ENCODE measurements around the gene HRAS.

Gene HRAS

GRCh38 chr11:502288-503178, 32.8 kb downstream of the HRAS start:
- Histone ChIP-seq H4K20me1 (ENCODE audit: insufficient read depth, low read length, poor library complexity, severe bottlenecking) (peaks cover 10% of the 10 kb centered on the region), H3K36me3 (ENCODE audit: insufficient read depth, low read length) (peaks cover 32% of the 10 kb centered on the region; the same call in 1 of the 2 replicates), H3K9me2 (replicated peaks; ENCODE audit: low read depth, low read length) (no peaks in the 10 kb centered on the region), H3K9ac (ENCODE audit: low read depth, low read length, poor library complexity, severe bottlenecking) (no peak overlapping the region), H3K27me3 (ENCODE audit: insufficient read depth, low read length, poor library complexity, severe bottlenecking) (no peaks in the 10 kb centered on the region), H2AFZ (ENCODE audit: low read length) (no peak overlapping the region), H3K4me1 (ENCODE audit: insufficient read depth, low read length, poor library complexity, severe bottlenecking) (peaks cover 9% of the 10 kb centered on the region), H3K9me3 (ENCODE audit: insufficient read depth, low read depth, low read length) (no peaks in the 10 kb centered on the region), H3K4me3 (ENCODE audit: low read length, poor library complexity, severe bottlenecking) (no peak overlapping the region), H3F3A (ENCODE audit: low read depth) (peaks cover 2% of the 10 kb centered on the region; the same call in 1 of the 2 replicates), H3K4me2 (ENCODE audit: low read depth, low read length, poor library complexity, severe bottlenecking) (no peak overlapping the region), H3K79me2 (ENCODE audit: insufficient read depth, low read length) (peaks cover 35% of the 10 kb centered on the region)
- TF ChIP-seq CTCF (conservative IDR thresholded peaks at IDR 0.05; ENCODE audit: low read length) (no peak), EZH2phosphoT487 (IDR thresholded peaks at IDR 0.05; ENCODE audit: borderline replicate concordance) (no peak)

GRCh38 chr11:501683-502287, 33.6 kb downstream of the HRAS start:
- Histone ChIP-seq H4K20me1 (ENCODE audit: insufficient read depth, low read length, poor library complexity, severe bottlenecking) (peaks cover 10% of the 10 kb centered on the region), H3K4me1 (ENCODE audit: insufficient read depth, low read length, poor library complexity, severe bottlenecking) (peaks cover 9% of the 10 kb centered on the region), H3K9ac (ENCODE audit: low read depth, low read length, poor library complexity, severe bottlenecking) (no peak overlapping the region), H3K27me3 (ENCODE audit: insufficient read depth, low read length, poor library complexity, severe bottlenecking) (no peaks in the 10 kb centered on the region), H3K79me2 (ENCODE audit: insufficient read depth, low read length) (peaks cover 34% of the 10 kb centered on the region), H3K9me3 (ENCODE audit: insufficient read depth, low read depth, low read length) (no peaks in the 10 kb centered on the region), H3K4me3 (ENCODE audit: low read length, poor library complexity, severe bottlenecking) (no peak overlapping the region), H3K36me3 (ENCODE audit: insufficient read depth, low read length) (peaks cover 39% of the 10 kb centered on the region; the same call in 1 of the 2 replicates), H2AFZ (ENCODE audit: low read length) (no peak overlapping the region), H3F3A (ENCODE audit: low read depth) (peaks cover 2% of the 10 kb centered on the region; the same call in 1 of the 2 replicates), H3K9me2 (replicated peaks; ENCODE audit: low read depth, low read length) (no peaks in the 10 kb centered on the region), H3K4me2 (ENCODE audit: low read depth, low read length, poor library complexity, severe bottlenecking) (no peak overlapping the region)
- TF ChIP-seq CTCF (conservative IDR thresholded peaks at IDR 0.05; ENCODE audit: low read length): no peak
- no peak for TF ChIP-seq EZH2phosphoT487 (IDR thresholded peaks at IDR 0.05; ENCODE audit: borderline replicate concordance)

GRCh38 chr11:501001-501682, 34.2 kb downstream of the HRAS start:
- H3K9me2 ChIP-seq (replicated peaks; ENCODE audit: low read depth, low read length): no peaks in the 10 kb centered on the region
- H3K9me3 ChIP-seq (ENCODE audit: insufficient read depth, low read depth, low read length): no peaks in the 10 kb centered on the region
- H4K20me1 ChIP-seq (ENCODE audit: insufficient read depth, low read length, poor library complexity, severe bottlenecking): peaks cover 8% of the 10 kb centered on the region
- H3K4me2 ChIP-seq (ENCODE audit: low read depth, low read length, poor library complexity, severe bottlenecking): no peak overlapping the region
- peaks cover 39% of the 10 kb centered on the region; the same call in 1 of the 2 replicates for H3K36me3 ChIP-seq (ENCODE audit: insufficient read depth, low read length)
- H3K9ac ChIP-seq (ENCODE audit: low read depth, low read length, poor library complexity, severe bottlenecking): no peak overlapping the region
- H3K27me3 ChIP-seq (ENCODE audit: insufficient read depth, low read length, poor library complexity, severe bottlenecking): no peaks in the 10 kb centered on the region
- H3K4me3 ChIP-seq (ENCODE audit: low read length, poor library complexity, severe bottlenecking): no peak overlapping the region
- H3K79me2 ChIP-seq (ENCODE audit: insufficient read depth, low read length): peaks cover 29% of the 10 kb centered on the region
- H2AFZ ChIP-seq (ENCODE audit: low read length): no peak overlapping the region
- no peaks in the 10 kb centered on the region for H3F3A ChIP-seq (ENCODE audit: low read depth)
- no peak for TF ChIP-seq EZH2phosphoT487 (IDR thresholded peaks at IDR 0.05; ENCODE audit: borderline replicate concordance)
- TF ChIP-seq CTCF (conservative IDR thresholded peaks at IDR 0.05; ENCODE audit: low read length): no peak
- peaks cover 9% of the 10 kb centered on the region for H3K4me1 ChIP-seq (ENCODE audit: insufficient read depth, low read length, poor library complexity, severe bottlenecking)
